CD1c-positive myeloid dendritic cell (primary cell): ENCODE data around the gene GOLT1B.

ENCODE experiments used
- DNase-seq: peaks from one replicate; pipeline ENCODE4 v3.0.0-alpha.2; 2016; ENCODE audit errors: extremely low spot score

Gene GOLT1B

GRCh38 chr12:21566223-21566906 lies 64.8 kb downstream of the GOLT1B start:
- DNase-seq = no peak

GRCh38 chr12:21566907-21567394 lies 65.4 kb downstream of the GOLT1B start:
- no peak for DNase-seq
